ENCODE results near the gene NIM1K. TPM values are rescaled to one million over a fixed set of nuclear protein-coding genes. Genes with fewer than 3 reads are reported as not detected.

The NIM1K gene
- polyA plus RNA-seq, 1 of the 3 experiments (the other 2 are of a cell fraction) = 0.16 TPM

GRCh38 chr5:43312699-43313034 lies 120.6 kb downstream of the NIM1K start:
- H3K4me3 ChIP-seq (ENCODE audit: low read depth in 2 of 2, low read length in 1 of 2) = peak overlapping the region; percentile 79 to 92
- peak overlapping the region; percentile 81 to 88 for H3K27ac ChIP-seq (ENCODE audit: low read depth in 2 of 2, low read length in 1 of 2)
- ChIA-PET POLR2A (interaction anchor here (0.5 to 1.9 kb wide), 4 partner anchors 15 to 192 kb away, joined by 3 to 8 read pairs (median 5); partner anchors contain the start of genes TMEM267 and ZNF131), CTCF (interaction anchor here (1.3 to 4.0 kb wide), 4 partner anchors 12 to 208 kb away, joined by 4 to 20 read pairs (median 8); no protein-coding TSS in a partner anchor)
- H3K4me2 ChIP-seq = peak overlapping the region; percentile 87
- TF ChIP-seq SMC3 (IDR thresholded peaks at IDR 0.05; ENCODE audit: low read depth, low read length) (no peak), TCF12 (IDR thresholded peaks at IDR 0.05) (no peak), RFX5 (IDR thresholded peaks at IDR 0.05; ENCODE audit: low read length) (no peak), RXRA (IDR thresholded peaks at IDR 0.05; ENCODE audit: borderline replicate concordance, low read depth) (no peak), MXI1 (IDR thresholded peaks at IDR 0.05; ENCODE audit: low read depth, low read length) (no peak), TAF1 (IDR thresholded peaks at IDR 0.05; ENCODE audit: borderline replicate concordance, low read depth, low read length) (no peak), SIN3A (IDR thresholded peaks at IDR 0.05; ENCODE audit: borderline replicate concordance, low read depth, low read length) (no peak), REST (IDR thresholded peaks at IDR 0.05; ENCODE audit: low read depth, low read length) (no peak), FOXJ3 (CRISPR knock-in tag; IDR thresholded peaks at IDR 0.05) (no peak), IRF3 (IDR thresholded peaks at IDR 0.05; ENCODE audit: low read depth, low read length) (no peak), NRF1 (IDR thresholded peaks at IDR 0.05; ENCODE audit: low read depth, low read length) (no peak), YY1 (IDR thresholded peaks at IDR 0.05; ENCODE audit: low read depth) (no peak), CHD2 (IDR thresholded peaks at IDR 0.05; ENCODE audit: low read length, partially characterized antibody) (no peak)
- H3K4me1 ChIP-seq (ENCODE audit: control insufficient read depth in 1 of 2, insufficient read depth in 2 of 2, low read depth in 1 of 2, low read length in 1 of 2) = peaks cover 13 to 24% of the 10 kb centered on the region in 2 experiments; a peak in 3 of 4 replicates
- peaks cover 9% of the 10 kb centered on the region; the same call in 1 of the 2 replicates for H4K20me1 ChIP-seq (ENCODE audit: insufficient read depth)
- peak overlapping the region; percentile 89 for H3K9ac ChIP-seq
- peak overlapping the region; percentile 81; the same call in 1 of the 2 replicates for H2AFZ ChIP-seq (ENCODE audit: low read depth)
- H3K36me3 ChIP-seq (replicated peaks in 1 of 2; ENCODE audit: control insufficient read depth in 1 of 2, insufficient read depth in 2 of 2, low read length in 1 of 2) = peaks cover 2 to 7% of the 10 kb centered on the region in 2 experiments
- no peaks in the 10 kb centered on the region for H3K27me3 ChIP-seq (ENCODE audit: insufficient read depth)
- H3F3A ChIP-seq (replicated peaks; ENCODE audit: insufficient read depth) = no peaks in the 10 kb centered on the region
- H3K79me2 ChIP-seq (ENCODE audit: insufficient read depth) = peaks cover 42% of the 10 kb centered on the region
- DNase-seq = no peak
- H3K9me2 ChIP-seq = no peaks in the 10 kb centered on the region
- H3K9me3 ChIP-seq = no peaks in the 10 kb centered on the region
- WGBS (ENCODE audit: low lambda C conversion rate) = 4% methylated on average over 9 of the region's 9 CpGs
